Keratinocyte (primary cell): ENCODE measurements around the gene RNF145.

Experiments used
- EZH2 ChIP-seq: IDR thresholded peaks from one replicate; pipeline ENCODE4 v1.6.1; 2012; ENCODE audit warnings: inconsistent platforms, mild to moderate bottlenecking, low read length, moderate library complexity
- TF ChIP-seq, protein P1 (sequence below), 3 experiments: IDR thresholded peaks in 1 of 3; conservative IDR thresholded peaks in 1 of 3; optimal IDR thresholded peaks in 1 of 3; 2 replicates in 2 of 3; 3 replicates in 1 of 3; pipeline versions ENCODE3 to v1.5.1; 2011; ENCODE audit warnings: low read length in 3 of 3, mild to moderate bottlenecking in 3 of 3, moderate library complexity in 2 of 3, control low read depth in 1 of 3, inconsistent platforms in 1 of 3; ENCODE audit not compliant: insufficient read depth in 2 of 3; ENCODE audit errors: extremely low read depth in 1 of 3

GRCh38 chr5:159123189-159123588 lies 86.2 kb downstream of the RNF145 start:
- TF ChIP-seq, protein P1, sequence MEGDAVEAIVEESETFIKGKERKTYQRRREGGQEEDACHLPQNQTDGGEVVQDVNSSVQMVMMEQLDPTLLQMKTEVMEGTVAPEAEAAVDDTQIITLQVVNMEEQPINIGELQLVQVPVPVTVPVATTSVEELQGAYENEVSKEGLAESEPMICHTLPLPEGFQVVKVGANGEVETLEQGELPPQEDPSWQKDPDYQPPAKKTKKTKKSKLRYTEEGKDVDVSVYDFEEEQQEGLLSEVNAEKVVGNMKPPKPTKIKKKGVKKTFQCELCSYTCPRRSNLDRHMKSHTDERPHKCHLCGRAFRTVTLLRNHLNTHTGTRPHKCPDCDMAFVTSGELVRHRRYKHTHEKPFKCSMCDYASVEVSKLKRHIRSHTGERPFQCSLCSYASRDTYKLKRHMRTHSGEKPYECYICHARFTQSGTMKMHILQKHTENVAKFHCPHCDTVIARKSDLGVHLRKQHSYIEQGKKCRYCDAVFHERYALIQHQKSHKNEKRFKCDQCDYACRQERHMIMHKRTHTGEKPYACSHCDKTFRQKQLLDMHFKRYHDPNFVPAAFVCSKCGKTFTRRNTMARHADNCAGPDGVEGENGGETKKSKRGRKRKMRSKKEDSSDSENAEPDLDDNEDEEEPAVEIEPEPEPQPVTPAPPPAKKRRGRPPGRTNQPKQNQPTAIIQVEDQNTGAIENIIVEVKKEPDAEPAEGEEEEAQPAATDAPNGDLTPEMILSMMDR (optimal IDR thresholded peaks at IDR 0.05 in 1 of 3, IDR thresholded peaks at IDR 0.05 in 1 of 3, conservative IDR thresholded peaks at IDR 0.05 in 1 of 3; ENCODE audit: extremely low read depth in 1 of 3, insufficient read depth in 2 of 3, low read length in 3 of 3) = no peak
- TF ChIP-seq EZH2 = no peak
